MCF 10A (cell line): ENCODE measurements around the gene SOAT2. TPM values are rescaled to one million over a fixed set of nuclear protein-coding genes. Genes with fewer than 3 reads are reported as not detected.

ENCODE experiments used
- BruUV-seq: library from RNA; stranded (reverse); fragments of 400-500 nt; replicated peaks from 2 replicates; lab custom pipeline; 2021; lab: Mats Ljungman, UMichigan
- CTCF ChIA-PET: fragments of 300-600 bp; sonication (Branson Sonifier 250); formaldehyde crosslinking; extraction: SDS; loops from one replicate; lab custom pipeline; 2021; ENCODE audit warnings: antibody characterized with exemption, inconsistent platforms; lab: Yijun Ruan, JAX
- POLR2A ChIA-PET: fragments of 300-600, 350-650 bp; sonication (Branson Sonifier 250); formaldehyde crosslinking; extraction: SDS; loops from one replicate; lab custom pipeline; 2020; ENCODE audit warnings: antibody characterized with exemption, inconsistent platforms; lab: Yijun Ruan, JAX
- DNase-seq: peaks from one replicate; pipeline ENCODE4 v3.0.0-alpha.2; 2018; ENCODE audit not compliant: unreplicated experiment
- H3K27ac Mint-ChIP-seq: one replicate; pipeline ENCODE4 v1.8.0; 2022; ENCODE audit warnings: mild to moderate bottlenecking, low read depth, mixed read lengths; ENCODE audit not compliant: unreplicated experiment
- H3K27me3 Mint-ChIP-seq: one replicate; pipeline ENCODE4 v1.8.0; 2022; ENCODE audit warnings: mixed read lengths; ENCODE audit not compliant: insufficient read depth, unreplicated experiment
- H3K36me3 Mint-ChIP-seq: one replicate; pipeline ENCODE4 v1.8.0; 2022; ENCODE audit warnings: mild to moderate bottlenecking, moderate library complexity, mixed read lengths; ENCODE audit not compliant: insufficient read depth, unreplicated experiment
- H3K4me1 Mint-ChIP-seq: one replicate; pipeline ENCODE4 v1.8.0; 2022; ENCODE audit warnings: mixed read lengths; ENCODE audit not compliant: insufficient read depth, unreplicated experiment
- H3K4me3 Mint-ChIP-seq: one replicate; pipeline ENCODE4 v1.8.0; 2022; ENCODE audit warnings: mild to moderate bottlenecking, moderate library complexity, mixed read lengths; ENCODE audit not compliant: unreplicated experiment
- H3K9me3 Mint-ChIP-seq: one replicate; pipeline ENCODE4 v1.8.0; 2022; ENCODE audit warnings: mixed read lengths; ENCODE audit not compliant: unreplicated experiment
- intact Hi-C: fragments of 100-400 bp; cut with micrococcal nuclease; formaldehyde crosslinking; loops from 2 replicates; pipeline ENCODE4 v1.14.1; 2022
- total RNA-seq: library from RNA; stranded (reverse); gene quantifications from 2 replicates; pipeline ENCODE4 v1.2.3, GENCODE V29; 2022
- TF ChIP-seq, protein P1 (sequence below): fragments of 200-600 bp; IDR thresholded peaks from one replicate; pipeline ENCODE4 v1.8.0; 2022; ENCODE audit warnings: antibody characterized with exemption, mild to moderate bottlenecking; ENCODE audit not compliant: unreplicated experiment

The SOAT2 gene
- total RNA-seq, 1 experiment from 2014 or later = not detected

DNA sequence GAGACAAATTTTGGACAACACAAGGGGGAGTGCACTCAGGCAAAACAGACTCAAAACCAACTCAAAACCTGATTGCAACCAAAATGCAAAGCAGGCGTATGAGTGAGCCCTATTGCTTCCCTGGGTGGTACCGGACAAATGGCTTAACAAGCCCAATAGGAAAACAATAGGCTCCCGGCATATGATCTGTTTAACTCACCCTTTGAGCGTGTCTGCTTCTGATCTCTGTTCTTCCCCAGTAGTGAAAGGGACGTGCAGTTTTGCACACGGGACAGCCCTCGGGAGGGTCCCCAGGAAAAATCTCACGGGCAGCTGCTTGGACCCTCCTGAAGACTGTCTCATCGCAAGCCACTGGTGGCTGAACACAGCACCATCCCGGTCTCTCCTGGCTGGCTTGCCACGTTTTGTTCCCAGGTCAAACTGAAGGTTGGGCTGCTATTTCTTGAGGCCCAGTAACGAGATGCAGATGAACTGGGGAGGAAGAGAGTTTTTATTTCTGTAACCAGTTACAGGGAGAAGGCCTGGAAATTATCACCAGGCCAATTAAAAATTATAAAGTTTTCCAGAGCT, 9.9 kb downstream of the SOAT2 start:
- H3K4me1 Mint-ChIP-seq = no peaks in the 10 kb centered on the region
- H3K27ac Mint-ChIP-seq = no peak overlapping the region
- no peaks in the 10 kb centered on the region for H3K27me3 Mint-ChIP-seq
- intact Hi-C loops = no loop called here
- POLR2A ChIA-PET = no interaction called here
- TF ChIP-seq, protein P1, sequence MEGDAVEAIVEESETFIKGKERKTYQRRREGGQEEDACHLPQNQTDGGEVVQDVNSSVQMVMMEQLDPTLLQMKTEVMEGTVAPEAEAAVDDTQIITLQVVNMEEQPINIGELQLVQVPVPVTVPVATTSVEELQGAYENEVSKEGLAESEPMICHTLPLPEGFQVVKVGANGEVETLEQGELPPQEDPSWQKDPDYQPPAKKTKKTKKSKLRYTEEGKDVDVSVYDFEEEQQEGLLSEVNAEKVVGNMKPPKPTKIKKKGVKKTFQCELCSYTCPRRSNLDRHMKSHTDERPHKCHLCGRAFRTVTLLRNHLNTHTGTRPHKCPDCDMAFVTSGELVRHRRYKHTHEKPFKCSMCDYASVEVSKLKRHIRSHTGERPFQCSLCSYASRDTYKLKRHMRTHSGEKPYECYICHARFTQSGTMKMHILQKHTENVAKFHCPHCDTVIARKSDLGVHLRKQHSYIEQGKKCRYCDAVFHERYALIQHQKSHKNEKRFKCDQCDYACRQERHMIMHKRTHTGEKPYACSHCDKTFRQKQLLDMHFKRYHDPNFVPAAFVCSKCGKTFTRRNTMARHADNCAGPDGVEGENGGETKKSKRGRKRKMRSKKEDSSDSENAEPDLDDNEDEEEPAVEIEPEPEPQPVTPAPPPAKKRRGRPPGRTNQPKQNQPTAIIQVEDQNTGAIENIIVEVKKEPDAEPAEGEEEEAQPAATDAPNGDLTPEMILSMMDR = no peak
- no peak for DNase-seq
- no peaks in the 10 kb centered on the region for H3K9me3 Mint-ChIP-seq
- CTCF ChIA-PET = interaction anchor here (0.6 to 2.1 kb wide), 3 partner anchors 14 to 98 kb away, joined by 3 to 8 read pairs (median 3); no protein-coding TSS in a partner anchor
- H3K4me3 Mint-ChIP-seq = no peak overlapping the region
- H3K36me3 Mint-ChIP-seq = no peaks in the 10 kb centered on the region
- BruUV-seq = no TSS peak

DNA sequence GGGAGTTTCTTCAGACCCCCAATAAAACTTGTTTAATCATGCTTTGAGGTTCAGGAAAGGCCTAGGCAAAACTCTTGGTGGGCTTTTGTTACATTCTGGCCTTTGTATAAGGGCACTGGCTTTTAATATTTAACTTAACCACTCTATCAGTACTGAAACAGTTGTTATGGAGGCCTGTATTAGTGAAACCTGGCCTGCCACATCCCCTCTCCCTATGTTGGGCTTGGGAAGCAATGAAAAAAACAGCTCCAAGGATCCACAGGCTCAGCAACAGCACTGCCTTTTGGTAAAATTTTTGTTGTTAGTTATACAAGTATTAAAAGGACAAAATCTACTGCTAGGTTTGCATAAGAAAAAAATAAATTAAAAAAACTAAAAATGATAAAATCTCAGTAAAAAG, 10.7 kb downstream of the SOAT2 start:
- no peak for DNase-seq
- H3K9me3 Mint-ChIP-seq = no peaks in the 10 kb centered on the region
- intact Hi-C loops = no loop called here
- H3K36me3 Mint-ChIP-seq = no peaks in the 10 kb centered on the region
- TF ChIP-seq, protein P1 = no peak
- ChIA-PET CTCF (interaction anchor here (0.6 to 2.1 kb wide), 3 partner anchors 15 to 46 kb away, joined by 3 to 8 read pairs (median 3); no protein-coding TSS in a partner anchor), POLR2A (no interaction called here)
- no peak overlapping the region for H3K4me3 Mint-ChIP-seq
- no TSS peak for BruUV-seq
- no peaks in the 10 kb centered on the region for H3K4me1 Mint-ChIP-seq
- H3K27ac Mint-ChIP-seq = no peak overlapping the region
- no peaks in the 10 kb centered on the region for H3K27me3 Mint-ChIP-seq

DNA sequence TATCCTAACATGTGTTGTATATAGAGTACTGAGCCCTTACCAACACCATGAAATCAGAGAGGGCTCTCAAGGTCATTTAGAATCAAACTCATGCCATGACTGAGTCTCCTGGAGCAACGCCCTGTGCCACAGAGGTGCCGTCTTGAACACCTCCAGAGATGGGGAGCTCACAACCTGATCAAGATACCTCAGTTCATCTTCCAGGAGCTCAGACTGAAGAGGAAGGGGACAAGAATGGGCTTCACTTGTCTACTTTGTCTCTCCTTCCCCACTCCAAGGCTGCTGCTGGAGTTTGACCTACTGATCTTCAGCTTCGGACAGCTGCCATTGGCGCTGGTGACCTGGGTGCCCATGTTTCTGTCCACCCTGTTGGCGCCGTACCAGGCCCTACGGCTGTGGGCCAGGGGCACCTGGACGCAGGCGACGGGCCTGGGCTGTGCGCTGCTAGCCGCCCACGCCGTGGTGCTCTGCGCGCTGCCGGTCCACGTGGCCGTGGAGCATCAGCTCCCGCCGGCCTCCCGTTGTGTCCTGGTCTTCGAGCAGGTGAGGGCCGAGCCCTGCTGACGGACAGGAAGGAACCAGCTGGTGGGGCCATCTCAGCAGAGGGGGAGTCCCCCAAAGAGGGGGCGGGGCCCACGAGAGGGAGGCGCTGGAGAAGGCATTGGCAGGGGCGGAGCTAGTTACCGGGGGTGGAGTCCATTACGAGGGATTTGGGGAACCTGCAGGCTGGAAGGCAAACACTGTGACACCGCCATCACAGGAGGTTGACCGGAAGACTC, 12.0 kb downstream of the SOAT2 start:
- POLR2A ChIA-PET = no interaction called here
- no peak for DNase-seq
- H3K36me3 Mint-ChIP-seq = no peaks in the 10 kb centered on the region
- TF ChIP-seq, protein P1 = no peak
- no peaks in the 10 kb centered on the region for H3K4me1 Mint-ChIP-seq
- no peak overlapping the region for H3K4me3 Mint-ChIP-seq
- intact Hi-C loops = no loop called here
- no TSS peak for BruUV-seq
- H3K27me3 Mint-ChIP-seq = no peaks in the 10 kb centered on the region
- H3K27ac Mint-ChIP-seq = no peak overlapping the region
- CTCF ChIA-PET = interaction anchor here (0.6 to 2.1 kb wide), 3 partner anchors 16 to 76 kb away, joined by 3 to 8 read pairs (median 3); no protein-coding TSS in a partner anchor
- no peaks in the 10 kb centered on the region for H3K9me3 Mint-ChIP-seq

DNA sequence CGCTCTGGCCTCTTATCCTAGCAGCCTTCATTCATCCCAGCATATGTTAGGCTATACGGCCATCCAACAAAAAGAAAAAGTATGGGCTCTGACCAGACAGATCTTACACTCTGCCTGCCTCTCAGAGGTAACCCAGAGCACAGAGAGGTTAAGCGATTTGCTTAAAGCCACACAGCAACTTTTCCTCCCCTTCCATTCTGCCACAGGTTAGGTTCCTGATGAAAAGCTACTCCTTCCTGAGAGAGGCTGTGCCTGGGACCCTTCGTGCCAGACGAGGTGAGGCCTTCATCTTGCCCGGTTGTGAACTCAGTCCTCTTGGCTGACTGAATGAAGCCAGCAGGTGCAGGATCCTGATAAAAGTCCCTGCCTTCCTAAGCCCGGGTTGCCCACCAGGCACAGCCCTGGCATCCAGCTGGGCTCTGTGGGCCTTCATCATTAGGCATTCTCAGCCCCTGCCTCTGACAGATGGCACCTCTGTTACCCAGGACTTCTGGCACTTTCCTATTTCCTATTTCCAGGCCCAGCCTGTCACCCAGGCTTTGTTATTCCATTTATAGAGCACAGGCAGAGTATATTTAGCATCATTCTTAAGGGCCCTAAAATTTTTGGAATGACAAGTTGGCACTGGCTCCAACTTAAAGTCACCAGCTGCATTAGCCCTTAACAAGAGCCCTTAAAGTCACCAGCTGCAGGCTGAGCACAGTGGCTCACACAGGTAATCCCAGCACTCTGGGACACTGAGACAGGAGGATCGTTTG, 12.8 kb downstream of the SOAT2 start:
- no TSS peak for BruUV-seq
- H3K9me3 Mint-ChIP-seq = no peaks in the 10 kb centered on the region
- H3K4me3 Mint-ChIP-seq = no peak overlapping the region
- DNase-seq = no peak
- CTCF ChIA-PET = interaction anchor here (0.6 to 1.4 kb wide), 3 partner anchors 13 to 77 kb away, joined by 3 read pairs; no protein-coding TSS in a partner anchor
- no peak overlapping the region for H3K27ac Mint-ChIP-seq
- intact Hi-C loops = no loop called here
- TF ChIP-seq, protein P1 = no peak
- H3K4me1 Mint-ChIP-seq = no peaks in the 10 kb centered on the region
- POLR2A ChIA-PET = no interaction called here
- no peaks in the 10 kb centered on the region for H3K27me3 Mint-ChIP-seq
- H3K36me3 Mint-ChIP-seq = no peaks in the 10 kb centered on the region
